Lung (tissue), 12 donors: Measurements from ENCODE around the gene MESP2. TPM values are rescaled to one million over a fixed set of nuclear protein-coding genes. Genes with fewer than 3 reads are reported as not detected.
A peak's percentile ranks its signal among the peaks of the same experiment; 100 is the strongest.

Experiments
- ATAC-seq: fragments of 200-7000 bp; cut with Tn5 transposase; one replicate; pipeline ENCODE4 v1.9.1; 2020; ENCODE audit warnings: moderate number of reproducible peaks; ENCODE audit not compliant: insufficient read depth, low FRiP score
- DNase-seq, 3 donors: peaks; one replicate each; pipeline ENCODE4 v3.0.0-alpha.2; 2013 to 2017
- H3K27ac ChIP-seq, 2 donors: one replicate each; pipeline ENCODE4 v1.5.1; 2013; ENCODE audit warnings: mild to moderate bottlenecking in 2 of 2, moderate library complexity in 2 of 2, control low read depth in 1 of 2, inconsistent platforms in 1 of 2, low read depth in 1 of 2, low read length in 1 of 2
- H3K27me3 ChIP-seq, 3 donors: one replicate each; pipeline ENCODE4 v1.5.1; 2013; ENCODE audit warnings: low read length in 2 of 3; ENCODE audit not compliant: control insufficient read depth in 3 of 3, insufficient read depth in 3 of 3
- H3K36me3 ChIP-seq, 4 donors: one replicate each; pipeline ENCODE4 v1.5.1; 2013; ENCODE audit warnings: low read length in 4 of 4, mild to moderate bottlenecking in 1 of 4, moderate library complexity in 1 of 4; ENCODE audit not compliant: control insufficient read depth in 4 of 4, insufficient read depth in 4 of 4
- H3K4me1 ChIP-seq, 5 donors: one replicate each; pipeline ENCODE4 v1.5.1; 2013; ENCODE audit warnings: low read length in 5 of 5, mild to moderate bottlenecking in 2 of 5, moderate library complexity in 1 of 5; ENCODE audit not compliant: control insufficient read depth in 5 of 5, insufficient read depth in 5 of 5
- H3K4me3 ChIP-seq: one replicate; pipeline ENCODE4 v1.5.1; 2013; ENCODE audit warnings: mild to moderate bottlenecking, control low read depth, moderate library complexity
- H3K9ac ChIP-seq, 2 donors: one replicate each; pipeline ENCODE4 v1.5.1; 2013; ENCODE audit warnings: low read length in 2 of 2, control low read depth in 1 of 2; ENCODE audit not compliant: insufficient read depth in 1 of 2
- H3K9me3 ChIP-seq, 4 donors: one replicate each; pipeline ENCODE4 v1.5.1; 2013; ENCODE audit warnings: low read length in 3 of 4, mild to moderate bottlenecking in 1 of 4, moderate library complexity in 1 of 4; ENCODE audit not compliant: control insufficient read depth in 4 of 4, insufficient read depth in 3 of 4
- WGBS, 2 donors: extraction: QIAGEN DNeasy Blood & Tissue Kit; methylation state at CpG; one replicate each; pipeline ENCODE4 v1.1.7; 2013; 5-methylcytosine and 5-hydroxymethylcytosine counted together
- polyA plus RNA-seq, 2 donors: library from polyadenylated mRNA; stranded (reverse); fragments of 200-250 nt; gene quantifications; one replicate each; pipeline ENCODE4 v1.2.1, GENCODE V29; 2013
- total RNA-seq, 2 donors: library from RNA; depleted of rRNA in 1 of 2; stranded (reverse); fragments of >200 nt in 1 of 2; gene quantifications; one replicate each; pipeline ENCODE4 v1.2.1, GENCODE V29; 2014 to 2021
- TF ChIP-seq, protein P1 (sequence below): IDR thresholded peaks from 2 replicates; pipeline ENCODE4 v1.5.1; 2012; ENCODE audit warnings: mild to moderate bottlenecking; ENCODE audit errors: control extremely low read depth, extremely low read depth
- donor health status: control.
- donor health status: control.
- donor health status: Bipolar disorder and iron deficiency.
- donor health status: healthy.
- donor health status: DM: yes; HTN: yes; CAD: no.

MESP2 gene
- total and polyA plus RNA-seq, 4 donors, result 0.17 to 0.71 (median 0.55) TPM; not detected in 1

DNA sequence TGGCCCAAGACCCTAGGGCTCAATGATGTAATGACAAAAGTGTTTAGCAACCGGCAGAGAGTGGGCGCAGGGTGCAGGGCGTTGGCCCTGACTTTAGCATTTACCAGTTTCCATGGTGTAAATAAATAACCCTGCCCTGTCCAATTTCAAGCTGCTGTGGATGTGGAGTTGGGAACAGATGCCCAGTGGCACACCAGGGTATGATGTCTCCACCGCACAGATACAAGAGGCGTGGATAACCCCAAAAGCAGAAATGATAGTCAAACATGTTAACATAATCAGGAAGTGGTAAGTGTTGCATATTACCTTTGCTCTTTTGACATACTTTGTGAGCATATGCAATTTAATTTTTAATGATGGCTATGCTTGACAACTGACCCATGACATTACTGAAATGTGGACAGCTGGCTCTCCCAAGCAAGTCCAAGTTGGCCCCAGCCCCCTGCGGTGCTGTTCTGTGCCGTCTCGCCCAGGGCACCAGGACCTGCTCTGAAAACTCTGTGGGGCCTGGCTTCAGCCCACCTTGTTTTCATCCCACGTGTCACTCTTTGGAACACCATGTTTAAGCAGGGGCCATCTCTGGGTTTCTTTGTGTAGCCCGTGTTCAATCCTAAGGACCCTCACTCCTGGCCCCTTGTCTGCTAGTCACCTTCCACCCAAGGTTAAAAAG lies 49.3 kb downstream of the MESP2 start:
- no peak for ATAC-seq
- Histone ChIP-seq H3K9me3 (no peaks in the 10 kb centered on the region), H3K27me3 (peaks cover 0 to 7% (median 0%) of the 10 kb centered on the region in 3 donors), H3K4me1 (peaks cover 0 to 13% (median 0%) of the 10 kb centered on the region in 5 donors), H3K4me3 (no peak overlapping the region), H3K9ac (no peak overlapping the region), H3K36me3 (no peaks in the 10 kb centered on the region), H3K27ac (peak overlapping the region in 1 of 2 donors; percentile 29)
- TF ChIP-seq, protein P1, sequence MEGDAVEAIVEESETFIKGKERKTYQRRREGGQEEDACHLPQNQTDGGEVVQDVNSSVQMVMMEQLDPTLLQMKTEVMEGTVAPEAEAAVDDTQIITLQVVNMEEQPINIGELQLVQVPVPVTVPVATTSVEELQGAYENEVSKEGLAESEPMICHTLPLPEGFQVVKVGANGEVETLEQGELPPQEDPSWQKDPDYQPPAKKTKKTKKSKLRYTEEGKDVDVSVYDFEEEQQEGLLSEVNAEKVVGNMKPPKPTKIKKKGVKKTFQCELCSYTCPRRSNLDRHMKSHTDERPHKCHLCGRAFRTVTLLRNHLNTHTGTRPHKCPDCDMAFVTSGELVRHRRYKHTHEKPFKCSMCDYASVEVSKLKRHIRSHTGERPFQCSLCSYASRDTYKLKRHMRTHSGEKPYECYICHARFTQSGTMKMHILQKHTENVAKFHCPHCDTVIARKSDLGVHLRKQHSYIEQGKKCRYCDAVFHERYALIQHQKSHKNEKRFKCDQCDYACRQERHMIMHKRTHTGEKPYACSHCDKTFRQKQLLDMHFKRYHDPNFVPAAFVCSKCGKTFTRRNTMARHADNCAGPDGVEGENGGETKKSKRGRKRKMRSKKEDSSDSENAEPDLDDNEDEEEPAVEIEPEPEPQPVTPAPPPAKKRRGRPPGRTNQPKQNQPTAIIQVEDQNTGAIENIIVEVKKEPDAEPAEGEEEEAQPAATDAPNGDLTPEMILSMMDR, result no peak
- WGBS, 2 donors, result 40 to 64% methylated on average over 10 of the region's 10 CpGs
- DNase-seq, result no peak

DNA sequence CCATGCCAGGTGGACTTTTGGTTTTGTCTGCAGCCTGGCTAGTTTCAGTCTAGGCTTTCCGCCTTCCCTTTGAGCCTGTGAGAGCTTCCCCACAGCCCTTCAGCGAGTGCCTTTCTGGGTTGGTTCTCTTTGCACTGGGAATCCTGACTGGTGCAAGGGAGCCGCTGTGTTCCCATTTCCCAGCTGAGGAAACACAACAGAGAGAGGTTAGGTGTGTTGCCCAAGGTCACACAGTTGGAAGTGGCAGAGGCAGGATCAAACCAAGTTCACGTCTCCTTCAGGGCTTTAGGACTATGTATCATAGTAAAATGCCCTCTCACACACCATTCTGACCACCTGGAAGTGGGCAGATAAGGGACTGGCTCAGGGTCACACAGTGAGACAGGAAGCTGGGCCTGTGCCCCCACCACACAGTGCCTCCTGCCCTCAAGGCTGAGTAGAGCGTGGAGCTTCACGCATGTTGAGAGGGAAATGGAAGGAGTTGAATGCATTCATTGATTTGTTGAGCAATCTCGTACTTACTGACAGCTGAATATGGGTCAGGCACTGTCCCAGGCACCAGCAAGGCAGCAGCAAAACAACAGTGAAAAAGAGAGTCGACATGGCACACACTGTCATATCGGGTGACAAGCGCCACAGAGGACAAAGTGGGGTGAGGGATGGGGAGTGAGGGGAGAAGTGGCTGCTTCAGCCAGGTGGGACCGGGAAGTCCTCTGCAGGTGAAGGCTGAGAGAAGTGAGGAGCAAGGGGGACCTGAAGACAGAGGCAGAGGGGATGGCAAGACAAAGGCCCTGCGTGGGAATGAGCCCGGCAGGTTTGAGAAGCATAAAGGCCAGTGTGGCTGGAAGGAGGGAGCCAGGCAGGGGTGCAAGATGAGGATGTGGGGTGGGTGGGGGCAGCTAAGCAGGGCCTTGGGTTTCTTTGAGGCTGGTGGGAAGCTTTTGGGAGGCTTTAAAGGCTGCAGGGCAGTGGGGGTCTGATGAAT lies 50.8 kb downstream of the MESP2 start:
- Histone ChIP-seq H3K4me3 (no peak overlapping the region), H3K9ac (no peak overlapping the region), H3K9me3 (no peaks in the 10 kb centered on the region), H3K27ac (no peak overlapping the region), H3K36me3 (no peaks in the 10 kb centered on the region), H3K4me1 (peaks cover 0 to 13% (median 0%) of the 10 kb centered on the region in 5 donors), H3K27me3 (no peaks in the 10 kb centered on the region)
- TF ChIP-seq, protein P1, result no peak
- 77 to 87% methylated on average over 13 of the region's 13 CpGs for WGBS, 2 donors
- DNase-seq (no peak), ATAC-seq (no peak)

DNA sequence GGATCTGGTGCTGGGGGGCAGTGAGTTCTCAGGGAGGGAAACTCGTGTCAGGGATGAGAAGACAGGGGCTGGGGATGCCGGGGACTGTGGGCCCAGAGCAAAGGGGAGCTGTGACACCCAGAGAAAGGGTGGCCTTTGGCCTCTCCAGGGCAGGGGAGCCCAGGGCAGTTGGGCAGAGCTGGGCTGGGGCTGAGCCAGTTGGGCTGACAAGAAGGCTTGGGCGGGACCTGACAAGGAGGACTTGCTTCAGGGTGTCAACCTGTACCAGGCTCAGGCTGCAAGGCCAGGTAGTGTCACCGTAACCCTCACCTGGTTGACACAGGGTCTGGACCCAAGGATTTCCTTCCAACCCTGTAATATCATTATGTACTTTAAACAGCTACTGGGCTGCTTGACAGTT lies 51.7 kb downstream of the MESP2 start:
- H3K27ac ChIP-seq, result peak overlapping the region in 1 of 2 donors; percentile 51
- H3K9me3 ChIP-seq, result no peaks in the 10 kb centered on the region
- ATAC-seq, result no peak
- no peaks in the 10 kb centered on the region for H3K36me3 ChIP-seq
- WGBS, 2 donors, result 80 to 90% methylated on average over 4 of the region's 4 CpGs
- no peaks in the 10 kb centered on the region for H3K27me3 ChIP-seq
- H3K9ac ChIP-seq, result no peak overlapping the region
- no peak overlapping the region for H3K4me3 ChIP-seq
- H3K4me1 ChIP-seq, result peaks cover 0 to 13% (median 0%) of the 10 kb centered on the region in 5 donors
- no peak for DNase-seq
- TF ChIP-seq, protein P1, result no peak

Other genes with a start within 250 kb of the MESP2 start
- gene TICRR, start 200.9 kb upstream of the MESP2 start, total RNA-seq, result 1 to 10 TPM in 1 of 2 donors, under 1 TPM in 1; 0.52 to 1.7 TPM
- gene TICRR, start 200.9 kb upstream of the MESP2 start, polyA plus RNA-seq, result under 1 TPM; 0.31 to 0.33 TPM
- 1 to 10 TPM; 3.5 to 6.5 TPM for gene KIF7, start 120.9 kb upstream of the MESP2 start, total RNA-seq
- 1 to 10 TPM; 1.3 to 1.8 TPM for gene KIF7, start 120.9 kb upstream of the MESP2 start, polyA plus RNA-seq
- under 1 TPM; 0.43 to 0.55 TPM for gene PLIN1, start 97.0 kb upstream of the MESP2 start, total RNA-seq
- gene PLIN1, start 97.0 kb upstream of the MESP2 start, polyA plus RNA-seq, result under 1 TPM; 0.21 to 0.47 TPM
- 1 to 10 TPM; 5.6 to 7.9 TPM for gene PEX11A, start 85.6 kb upstream of the MESP2 start, total RNA-seq
- gene PEX11A, start 85.6 kb upstream of the MESP2 start, polyA plus RNA-seq, result 1 to 10 TPM; 5.6 to 6.5 TPM
- 1 to 10 TPM; 3.0 to 3.8 TPM for gene WDR93, start 85.5 kb upstream of the MESP2 start, total RNA-seq
- 1 to 10 TPM in 1 of 2 donors, under 1 TPM in 1; 0.95 to 1.4 TPM for gene WDR93, start 85.5 kb upstream of the MESP2 start, polyA plus RNA-seq
- gene MESP1, start 25.1 kb upstream of the MESP2 start, total RNA-seq, result 1 to 10 TPM in 1 of 2 donors, under 1 TPM in 1; 0.37 to 3.1 TPM
- gene MESP1, start 25.1 kb upstream of the MESP2 start, polyA plus RNA-seq, result 1 to 10 TPM; 1.5 to 3.2 TPM
- 100 to 1,000 TPM in 1 of 2 donors, 1 to 10 TPM in 1; 7.8 to 101 TPM for gene ANPEP, start 38.5 kb downstream of the MESP2 start, total RNA-seq
- gene ANPEP, start 38.5 kb downstream of the MESP2 start, polyA plus RNA-seq, result 10 to 100 TPM; 41.3 to 65.4 TPM
- gene AP3S2, start 117.7 kb downstream of the MESP2 start, total RNA-seq, result 10 to 100 TPM; 30.2 to 31.8 TPM
- gene AP3S2, start 117.7 kb downstream of the MESP2 start, polyA plus RNA-seq, result 10 to 100 TPM in 1 of 2 donors, 1 to 10 TPM in 1; 9.9 to 21.6 TPM
- gene ARPIN, start 136.6 kb downstream of the MESP2 start, total RNA-seq, result 10 to 100 TPM; 21.3 to 28.5 TPM
- 10 to 100 TPM in 1 of 2 donors, 1 to 10 TPM in 1; 9.0 to 16.2 TPM for gene ARPIN, start 136.6 kb downstream of the MESP2 start, polyA plus RNA-seq
- 10 to 100 TPM; 19.6 to 45.7 TPM for gene ZNF710, start 225.0 kb downstream of the MESP2 start, total RNA-seq
- gene ZNF710, start 225.0 kb downstream of the MESP2 start, polyA plus RNA-seq, result 10 to 100 TPM; 31.5 to 49.1 TPM